Esophagus muscularis mucosa (tissue), 3 donors: ENCODE measurements around the gene TFAP2B.

Experiments used
- CTCF ChIP-seq, 3 experiments: fragments of 200-600 bp in 2 of 3; fragments of 450-650 bp in 1 of 3; sonication (generic) in 2 of 3; IDR thresholded peaks; one replicate each; pipeline ENCODE4 v1.5.1; 2017 to 2019; ENCODE audit warnings: antibody characterized with exemption in 3 of 3, mild to moderate bottlenecking in 2 of 3, moderate library complexity in 1 of 3
- EP300 ChIP-seq: sonication (generic); formaldehyde crosslinking; IDR thresholded peaks from one replicate; pipeline ENCODE4 v1.6.1; 2017; ENCODE audit warnings: antibody characterized with exemption

DNA sequence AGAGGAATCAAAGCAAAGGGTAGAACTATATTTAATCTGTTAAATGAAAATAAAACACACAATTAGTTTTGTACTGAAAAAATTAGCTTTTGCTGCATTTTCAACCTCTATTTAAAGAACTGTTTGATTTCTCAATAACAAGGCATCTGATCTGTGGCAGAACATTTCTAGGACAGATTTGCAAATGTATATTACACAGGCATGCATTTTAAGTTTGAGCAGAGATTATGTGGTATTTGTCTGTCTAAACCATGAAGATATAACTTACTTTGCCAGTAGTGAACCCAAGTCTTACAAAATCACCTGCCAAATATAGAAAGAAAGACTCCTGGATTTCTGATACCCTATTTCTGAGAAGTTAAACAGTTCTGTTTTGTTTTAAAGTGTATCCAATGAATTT lies 71.9 kb downstream of the TFAP2B start:
- TF ChIP-seq CTCF (IDR thresholded peaks at IDR 0.05) (no peak), EP300 (no peak)
